ENCODE results near the gene CCDC61. TPM values are rescaled to one million over a fixed set of nuclear protein-coding genes. Genes with fewer than 3 reads are reported as not detected.
A peak's percentile ranks its signal among the peaks of the same experiment; 100 is the strongest.

The CCDC61 gene
- polyA plus RNA-seq, 3 donors = 4.3 to 8.8 (median 6.1) TPM

- Histone ChIP-seq H3K27ac (ENCODE audit: low read depth in 1 of 2, low read length in 2 of 2) (no peak overlapping the region), H4K20me1 (ENCODE audit: insufficient read depth, low read length) (no peaks in the 10 kb centered on the region), H3K9me3 (replicated peaks in 1 of 2; ENCODE audit: control insufficient read depth in 1 of 2, insufficient read depth in 1 of 2, low read length in 2 of 2) (peaks cover 0 to 9% of the 10 kb centered on the region in 2 donors), H3K36me3 (replicated peaks in 1 of 2; ENCODE audit: control insufficient read depth in 1 of 2, insufficient read depth in 2 of 2, low read length in 2 of 2) (no peaks in the 10 kb centered on the region), H3K9ac (ENCODE audit: insufficient read depth, low read length, poor library complexity, severe bottlenecking) (no peak overlapping the region), H2AFZ (ENCODE audit: insufficient read depth, low read depth, low read length, poor library complexity, severe bottlenecking) (no peak overlapping the region), H3K4me1 (ENCODE audit: control insufficient read depth in 1 of 2, insufficient read depth in 2 of 2, low read length in 2 of 2) (peaks cover 12 to 13% of the 10 kb centered on the region in 2 donors), H3K27me3 (ENCODE audit: control insufficient read depth in 2 of 2, insufficient read depth in 2 of 2, low read length in 2 of 2) (peaks cover 18 to 26% of the 10 kb centered on the region in 2 donors), H3K79me2 (ENCODE audit: insufficient read depth, low read length) (no peaks in the 10 kb centered on the region), H3K4me3 (replicated peaks in 1 of 3; ENCODE audit: low read depth in 2 of 3, low read length in 3 of 3) (no peak overlapping the region), H3K4me2 (replicated peaks; ENCODE audit: extremely low read depth, low read length, poor library complexity, severe bottlenecking) (no peak overlapping the region)
- no peak for DNase-seq
- no peak for TF ChIP-seq CTCF (IDR thresholded peaks at IDR 0.05)
- Mint-ChIP-seq H3K27me3 (ENCODE audit: low read depth in 3 of 3) (peaks cover 32 to 49% (median 45%) of the 10 kb centered on the region in 3 donors), H3K9me3 (peaks cover 2 to 9% (median 6%) of the 10 kb centered on the region in 7 donors), H3K4me1 (peaks cover 13% of the 10 kb centered on the region), H3K27ac (peak overlapping the region in 1 of 7 donors; percentile 37), H3K4me3 (peak overlapping the region in 1 of 2 donors; percentile 9), H3K36me3 (peaks cover 0 to 5% of the 10 kb centered on the region in 2 donors)
- WGBS (ENCODE audit: insufficient coverage) = 98% methylated on average over 7 of the region's 7 CpGs
- intact Hi-C loops (cut with micrococcal nuclease) = no loop called here
These were observed 28.0 kb upstream of the CCDC61 start for GRCh38 chr19:45967246-45967645.

- Histone ChIP-seq H4K20me1 (ENCODE audit: insufficient read depth, low read length) (no peaks in the 10 kb centered on the region), H3K9me3 (replicated peaks in 1 of 2; ENCODE audit: control insufficient read depth in 1 of 2, insufficient read depth in 1 of 2, low read length in 2 of 2) (peaks cover 0 to 12% of the 10 kb centered on the region in 2 donors), H3K4me2 (replicated peaks; ENCODE audit: extremely low read depth, low read length, poor library complexity, severe bottlenecking) (no peak overlapping the region), H3K27ac (ENCODE audit: low read depth in 1 of 2, low read length in 2 of 2) (no peak overlapping the region), H3K36me3 (replicated peaks in 1 of 2; ENCODE audit: control insufficient read depth in 1 of 2, insufficient read depth in 2 of 2, low read length in 2 of 2) (no peaks in the 10 kb centered on the region), H3K79me2 (ENCODE audit: insufficient read depth, low read length) (no peaks in the 10 kb centered on the region), H3K27me3 (ENCODE audit: control insufficient read depth in 2 of 2, insufficient read depth in 2 of 2, low read length in 2 of 2) (peaks cover 26 to 37% of the 10 kb centered on the region in 2 donors), H3K4me3 (replicated peaks in 1 of 3; ENCODE audit: low read depth in 2 of 3, low read length in 3 of 3) (no peak overlapping the region), H3K4me1 (ENCODE audit: control insufficient read depth in 1 of 2, insufficient read depth in 2 of 2, low read length in 2 of 2) (peaks cover 13 to 14% of the 10 kb centered on the region in 2 donors), H3K9ac (ENCODE audit: insufficient read depth, low read length, poor library complexity, severe bottlenecking) (no peak overlapping the region), H2AFZ (ENCODE audit: insufficient read depth, low read depth, low read length, poor library complexity, severe bottlenecking) (no peak overlapping the region)
- Mint-ChIP-seq H3K9me3 (peaks cover 2 to 14% (median 11%) of the 10 kb centered on the region in 7 donors), H3K36me3 (peaks cover 0 to 10% of the 10 kb centered on the region in 2 donors), H3K4me3 (peak overlapping the region in 1 of 2 donors; percentile 71), H3K27ac (no peak overlapping the region), H3K27me3 (ENCODE audit: low read depth in 3 of 3) (peaks cover 41 to 60% (median 51%) of the 10 kb centered on the region in 3 donors), H3K4me1 (peaks cover 19% of the 10 kb centered on the region)
- 93% methylated on average over 5 of the region's 9 CpGs for WGBS (ENCODE audit: insufficient coverage)
- intact Hi-C loops (cut with micrococcal nuclease) = no loop called here
- no peak for TF ChIP-seq CTCF (IDR thresholded peaks at IDR 0.05)
- no peak for DNase-seq
These were observed 26.6 kb upstream of the CCDC61 start for GRCh38 chr19:45968626-45969025.
